Adrenal gland (tissue), 12 donors: ENCODE measurements around the gene EXD3. TPM values are rescaled to one million over a fixed set of nuclear protein-coding genes. Genes with fewer than 3 reads are reported as not detected.
A peak's percentile ranks its signal among the peaks of the same experiment; 100 is the strongest.

Experiments
- DNase-seq, 7 donors: peaks; one replicate each; pipeline ENCODE4 v3.0.0-alpha.2; 2019 to 2020
- H3K27ac ChIP-seq, 5 donors: fragments of 200-600 bp; sonication (generic) in 4 of 5; 1 replicate in 3 of 5; 2 replicates in 2 of 5; pipeline versions ENCODE4 v1.5.1 to v1.8.0; 2016 to 2020; ENCODE audit warnings: mild to moderate bottlenecking in 1 of 5
- H3K27me3 ChIP-seq: fragments of 200-600 bp; 2 replicates; pipeline ENCODE4 v1.8.0; 2021
- H3K36me3 ChIP-seq, 2 donors: fragments of 200-600 bp; replicated peaks in 1 of 2; 1 replicate in 1 of 2; 2 replicates in 1 of 2; pipeline versions ENCODE4 v1.5.1 to v1.8.0; 2018 to 2022
- H3K4me1 ChIP-seq, 2 donors: fragments of 200-600 bp; replicated peaks in 1 of 2; 1 replicate in 1 of 2; 2 replicates in 1 of 2; pipeline versions ENCODE4 v1.5.1 to v1.8.0; 2018 to 2021
- H3K4me3 ChIP-seq, 4 donors: fragments of 200-600 bp; sonication (generic) in 3 of 4; one replicate each; pipeline ENCODE4 v1.5.1; 2016 to 2018
- H3K9me3 ChIP-seq, 3 donors: fragments of 200-600 bp; sonication (generic) in 1 of 3; replicated peaks in 1 of 3; 1 replicate in 2 of 3; 2 replicates in 1 of 3; pipeline versions ENCODE4 v1.5.1 to v1.8.0; 2016 to 2021
- CTCF ChIP-seq, 6 experiments: fragments of 450-650 bp in 4 of 6; fragments of 200-600 bp in 2 of 6; sonication (generic) in 1 of 6; IDR thresholded peaks; 1 replicate in 5 of 6; 2 replicates in 1 of 6; pipeline versions ENCODE4 v1.5.1 to v1.8.0; 2016 to 2021; ENCODE audit warnings: antibody characterized with exemption in 6 of 6, mild to moderate bottlenecking in 2 of 6, moderate library complexity in 1 of 6
- POLR2A ChIP-seq, 2 donors: fragments of 450-650 bp; IDR thresholded peaks; one replicate each; pipeline ENCODE4 v1.6.1; 2017; ENCODE audit warnings: antibody characterized with exemption in 2 of 2, mild to moderate bottlenecking in 2 of 2, moderate library complexity in 1 of 2
- WGBS, 4 donors: extraction: QIAGEN DNeasy Blood & Tissue Kit in 2 of 4; methylation state at CpG; one replicate each; pipeline versions ENCODE4 v1.1.5 to v1.1.7; 2013 to 2017; 5-methylcytosine and 5-hydroxymethylcytosine counted together
- intact Hi-C, 2 donors: fragments of 100-400 bp; cut with DNase I; formaldehyde crosslinking; loops; one replicate each; pipeline versions ENCODE4 v1.14.1 to v1.15.0; 2022 to 2023
- polyA plus RNA-seq, 3 donors: library from polyadenylated mRNA; stranded (reverse); fragments of 200-250 nt in 2 of 3; fragments of 350-450 nt in 1 of 3; fragmentation: Illumina TruSeq in 1 of 3; extraction: RNeasy Lipid Tissue Mini Kit (QIAGEN cat#74804) in 1 of 3; gene quantifications; one replicate each; pipeline ENCODE4 v1.2.3, GENCODE V29; 2013 to 2014
- total RNA-seq, 9 donors: library from RNA; depleted of rRNA in 4 of 9; stranded (reverse); fragments of >200 nt in 4 of 9; fragments of 120-200 nt in 1 of 9; fragmentation: NEBNext Ultra II Directional in 1 of 9; extraction: Animal tissue kit (Norgen Biotek cat#: 25700) in 1 of 9; gene quantifications; one replicate each; pipeline versions ENCODE4 v1.1.0 to v1.2.4, GENCODE V29; 2013 to 2023
- donor health status: healthy with polysubstance abuse.
- donor health status: Bipolar disorder and iron deficiency.
- donor health status: DM: yes; HTN: yes; CAD: no.
- donor health status: DM: no; HTN: no; CAD: no.
- donor health status: DM: no; HTN: no; CAD: no.
- donor health status: DM: yes; HTN: yes; CAD: no.

The EXD3 gene
- total and polyA plus RNA-seq, 12 donors = 1.2 to 111 (median 23.9) TPM

- Histone ChIP-seq H3K27ac (no peak overlapping the region), H3K9me3 (no peaks in the 10 kb centered on the region), H3K27me3 (peaks cover 14% of the 10 kb centered on the region), H3K4me1 (peaks cover 7 to 22% of the 10 kb centered on the region in 2 donors), H3K4me3 (no peak overlapping the region), H3K36me3 (no peaks in the 10 kb centered on the region)
- DNase-seq = peak in 1 of 7 donors; percentile 9
- no peak for TF ChIP-seq CTCF (IDR thresholded peaks at IDR 0.05)
- TF ChIP-seq POLR2A (IDR thresholded peaks at IDR 0.05) = no peak
- intact Hi-C loops = no loop called here
- WGBS, 4 donors = 46 to 69% (median 51%) methylated on average over 12 to 20 of the region's 20 CpGs
Measured at GRCh38 chr9:137308057-137308619, 114.8 kb downstream of the EXD3 start.

- Histone ChIP-seq H3K36me3 (no peaks in the 10 kb centered on the region), H3K27me3 (peaks cover 14% of the 10 kb centered on the region), H3K4me1 (peaks cover 7 to 26% of the 10 kb centered on the region in 2 donors), H3K4me3 (no peak overlapping the region), H3K9me3 (no peaks in the 10 kb centered on the region), H3K27ac (no peak overlapping the region)
- TF ChIP-seq CTCF (IDR thresholded peaks at IDR 0.05) (no peak), POLR2A (IDR thresholded peaks at IDR 0.05) (no peak)
- intact Hi-C loops = no loop called here
- peak in 4 of 7 donors; percentile 13 to 21 (median 16) for DNase-seq
- WGBS, 4 donors = 32 to 34% (median 33%) methylated on average over 11 to 30 of the region's 30 CpGs
Measured at GRCh38 chr9:137307255-137308056, 115.5 kb downstream of the EXD3 start.

- 33 to 36% (median 35%) methylated on average over 3 to 23 of the region's 23 CpGs; no CpG with 5 or more reads in 1 of the 4 donors for WGBS, 4 donors
- Histone ChIP-seq H3K27me3 (peaks cover 14% of the 10 kb centered on the region), H3K36me3 (no peaks in the 10 kb centered on the region), H3K4me1 (peaks cover 7 to 26% of the 10 kb centered on the region in 2 donors), H3K27ac (peak overlapping the region in 1 of 5 donors; percentile 86), H3K4me3 (no peak overlapping the region), H3K9me3 (no peaks in the 10 kb centered on the region)
- intact Hi-C loops = no loop called here
- DNase-seq = peak in 3 of 7 donors; percentile 11 to 35 (median 33)
- TF ChIP-seq CTCF (IDR thresholded peaks at IDR 0.05) (no peak), POLR2A (IDR thresholded peaks at IDR 0.05) (no peak)
Measured at GRCh38 chr9:137306850-137307254, 116.1 kb downstream of the EXD3 start.

GRCh38 chr9:137306066-137306849 lies 116.7 kb downstream of the EXD3 start:
- DNase-seq = peak in 4 of 7 donors; percentile 15 to 40 (median 26)
- Histone ChIP-seq H3K4me3 (no peak overlapping the region), H3K4me1 (peaks cover 7 to 30% of the 10 kb centered on the region in 2 donors), H3K36me3 (no peaks in the 10 kb centered on the region), H3K27ac (peak overlapping the region in 4 of 5 donors; percentile 6 to 86 (median 36)), H3K9me3 (no peaks in the 10 kb centered on the region), H3K27me3 (peaks cover 14% of the 10 kb centered on the region)
- whole genome bisulfite sequencing, 4 donors = 0 to 32% (median 26%) methylated on average over 1 to 30 of the region's 30 CpGs
- intact Hi-C loops = no loop called here
- TF ChIP-seq CTCF (IDR thresholded peaks at IDR 0.05) (no peak), POLR2A (IDR thresholded peaks at IDR 0.05) (no peak)
